WERI-Rb-1 (cell line): ENCODE results near the gene LGALS16.

ENCODE experiments used
- DNase-seq: peaks from one replicate; pipeline ENCODE4 v3.0.0-alpha.2; 2020
- H3K27ac ChIP-seq: fragments of 250-450 bp; sonication (Bioruptor Pico); 2 replicates; pipeline ENCODE4 v1.5.1; 2020; ENCODE audit warnings: mild to moderate bottlenecking, moderate library complexity
- H3K27me3 ChIP-seq: fragments of 250-450 bp; sonication (Bioruptor Pico); 2 replicates; pipeline ENCODE4 v1.5.1; 2021; ENCODE audit warnings: mild to moderate bottlenecking, low read depth, moderate library complexity; ENCODE audit not compliant: insufficient read depth, severe bottlenecking
- H3K36me3 ChIP-seq: fragments of 250-450 bp; sonication (Bioruptor Pico); 2 replicates; pipeline ENCODE4 v1.5.1; 2020; ENCODE audit warnings: mild to moderate bottlenecking, moderate library complexity
- H3K4me3 ChIP-seq: 2 replicates; pipeline ENCODE4 v1.5.1; 2011; ENCODE audit warnings: low read depth, mild to moderate bottlenecking, control low read depth, low read length
- H3K9me3 ChIP-seq: fragments of 250-450 bp; sonication (Bioruptor Pico); 2 replicates; pipeline ENCODE4 v1.5.1; 2021; ENCODE audit warnings: mild to moderate bottlenecking, moderate library complexity; ENCODE audit not compliant: severe bottlenecking
- CTCF ChIP-seq: IDR thresholded peaks from 2 replicates; pipeline ENCODE4 v1.5.1; 2011; ENCODE audit warnings: low read depth, mild to moderate bottlenecking, control low read depth, inconsistent platforms, low read length

The LGALS16 gene

GRCh38 chr19:39631178-39631577 is 24.5 kb upstream of the LGALS16 start:
- H3K27me3 ChIP-seq = peaks cover 41% of the 10 kb centered on the region

GRCh38 chr19:39631626-39632025 is 24.1 kb upstream of the LGALS16 start:
- no peak overlapping the region for H3K27ac ChIP-seq
- DNase-seq = no peak
- no peak overlapping the region for H3K4me3 ChIP-seq
- no peak for TF ChIP-seq CTCF
- no peaks in the 10 kb centered on the region for H3K9me3 ChIP-seq
- H3K36me3 ChIP-seq = no peaks in the 10 kb centered on the region
- peaks cover 43% of the 10 kb centered on the region for H3K27me3 ChIP-seq

More at GRCh38 chr19:39631178-39631577, 24.5 kb upstream of the LGALS16 start:
- no peak overlapping the region for H3K27ac ChIP-seq
- H3K36me3 ChIP-seq = no peaks in the 10 kb centered on the region
- H3K4me3 ChIP-seq = no peak overlapping the region
- no peak for TF ChIP-seq CTCF
- no peak for DNase-seq
- H3K9me3 ChIP-seq = no peaks in the 10 kb centered on the region

- TF ChIP-seq CTCF = no peak
- DNase-seq = no peak
Measured at GRCh38 chr19:39637891-39638290, 17.8 kb upstream of the LGALS16 start.

GRCh38 chr19:39641773-39642172 is 13.9 kb upstream of the LGALS16 start:
- Histone ChIP-seq H3K9me3 (no peaks in the 10 kb centered on the region), H3K36me3 (no peaks in the 10 kb centered on the region), H3K27me3 (peaks cover 70% of the 10 kb centered on the region), H3K4me3 (no peak overlapping the region), H3K27ac (no peak overlapping the region)
- no peak for DNase-seq
- no peak for TF ChIP-seq CTCF

More at GRCh38 chr19:39637891-39638290, 17.8 kb upstream of the LGALS16 start:
- H3K27me3 ChIP-seq = peaks cover 66% of the 10 kb centered on the region
- H3K4me3 ChIP-seq = no peak overlapping the region
- H3K9me3 ChIP-seq = no peaks in the 10 kb centered on the region
- H3K27ac ChIP-seq = no peak overlapping the region
- no peaks in the 10 kb centered on the region for H3K36me3 ChIP-seq

GRCh38 chr19:39643591-39643990 is 12.1 kb upstream of the LGALS16 start:
- Histone ChIP-seq H3K4me3 (no peak overlapping the region), H3K27me3 (peaks cover 69% of the 10 kb centered on the region), H3K9me3 (no peaks in the 10 kb centered on the region), H3K27ac (no peak overlapping the region), H3K36me3 (no peaks in the 10 kb centered on the region)
- no peak for DNase-seq
- TF ChIP-seq CTCF = no peak

GRCh38 chr19:39645800-39646411 is 9.8 kb upstream of the LGALS16 start:
- no peak for TF ChIP-seq CTCF
- no peaks in the 10 kb centered on the region for H3K9me3 ChIP-seq
- peaks cover 57% of the 10 kb centered on the region for H3K27me3 ChIP-seq
- DNase-seq = no peak
- no peaks in the 10 kb centered on the region for H3K36me3 ChIP-seq
- no peak overlapping the region for H3K4me3 ChIP-seq
- no peak overlapping the region for H3K27ac ChIP-seq
